Measurements from ENCODE around the gene ARL4C. TPM values are rescaled to one million over a fixed set of nuclear protein-coding genes. Genes with fewer than 3 reads are reported as not detected.

Gene ARL4C
- total and polyA plus RNA-seq, 2 experiments from 2014 or later: 7.0 to 10.0 TPM

DNA sequence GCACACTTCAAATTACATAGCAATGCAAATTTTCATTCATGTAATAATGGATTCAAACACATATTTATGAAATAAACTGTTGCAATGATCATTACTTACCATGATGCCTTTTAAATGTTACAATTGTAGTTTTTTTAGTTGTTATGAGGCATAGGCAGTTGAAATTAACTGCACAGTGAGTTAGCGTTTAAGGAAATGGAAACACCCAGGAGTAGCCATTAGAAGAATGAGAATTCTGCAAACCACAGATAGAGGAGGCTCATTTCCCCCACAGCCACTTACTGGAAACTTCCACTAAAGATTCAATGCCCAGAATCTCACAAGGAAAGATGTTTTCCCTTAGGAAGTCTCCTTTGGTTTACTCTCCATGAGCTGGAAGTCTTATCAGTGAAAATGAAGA lies 8.4 kb downstream of the ARL4C start:
- Histone ChIP-seq H3K4me3 (no peak overlapping the region), H3K9me3 (ENCODE audit: low read depth) (no peaks in the 10 kb centered on the region), H3K4me1 (ENCODE audit: low read depth) (peaks cover 8% of the 10 kb centered on the region), H3K27ac (no peak overlapping the region), H3K36me3 (no peaks in the 10 kb centered on the region), H3K27me3 (no peaks in the 10 kb centered on the region)
- TF ChIP-seq, protein P1, sequence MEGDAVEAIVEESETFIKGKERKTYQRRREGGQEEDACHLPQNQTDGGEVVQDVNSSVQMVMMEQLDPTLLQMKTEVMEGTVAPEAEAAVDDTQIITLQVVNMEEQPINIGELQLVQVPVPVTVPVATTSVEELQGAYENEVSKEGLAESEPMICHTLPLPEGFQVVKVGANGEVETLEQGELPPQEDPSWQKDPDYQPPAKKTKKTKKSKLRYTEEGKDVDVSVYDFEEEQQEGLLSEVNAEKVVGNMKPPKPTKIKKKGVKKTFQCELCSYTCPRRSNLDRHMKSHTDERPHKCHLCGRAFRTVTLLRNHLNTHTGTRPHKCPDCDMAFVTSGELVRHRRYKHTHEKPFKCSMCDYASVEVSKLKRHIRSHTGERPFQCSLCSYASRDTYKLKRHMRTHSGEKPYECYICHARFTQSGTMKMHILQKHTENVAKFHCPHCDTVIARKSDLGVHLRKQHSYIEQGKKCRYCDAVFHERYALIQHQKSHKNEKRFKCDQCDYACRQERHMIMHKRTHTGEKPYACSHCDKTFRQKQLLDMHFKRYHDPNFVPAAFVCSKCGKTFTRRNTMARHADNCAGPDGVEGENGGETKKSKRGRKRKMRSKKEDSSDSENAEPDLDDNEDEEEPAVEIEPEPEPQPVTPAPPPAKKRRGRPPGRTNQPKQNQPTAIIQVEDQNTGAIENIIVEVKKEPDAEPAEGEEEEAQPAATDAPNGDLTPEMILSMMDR (IDR thresholded peaks at IDR 0.05; ENCODE audit: low read depth, low read length): no peak
- DNase-seq (ENCODE audit: low read depth in 1 of 2, low spot score in 1 of 2): peak in 1 of 2 donors; percentile 21

- Histone ChIP-seq H3K27ac (no peak overlapping the region), H3K4me3 (no peak overlapping the region), H3K9me3 (ENCODE audit: low read depth) (no peaks in the 10 kb centered on the region), H3K27me3 (no peaks in the 10 kb centered on the region), H3K36me3 (no peaks in the 10 kb centered on the region), H3K4me1 (ENCODE audit: low read depth) (no peaks in the 10 kb centered on the region)
- TF ChIP-seq, protein P1 (IDR thresholded peaks at IDR 0.05; ENCODE audit: low read depth, low read length): no peak
- DNase-seq (ENCODE audit: low read depth in 1 of 2, low spot score in 1 of 2): no peak
Measured at GRCh38 chr2:234487356-234487755, 9.5 kb downstream of the ARL4C start.

DNA sequence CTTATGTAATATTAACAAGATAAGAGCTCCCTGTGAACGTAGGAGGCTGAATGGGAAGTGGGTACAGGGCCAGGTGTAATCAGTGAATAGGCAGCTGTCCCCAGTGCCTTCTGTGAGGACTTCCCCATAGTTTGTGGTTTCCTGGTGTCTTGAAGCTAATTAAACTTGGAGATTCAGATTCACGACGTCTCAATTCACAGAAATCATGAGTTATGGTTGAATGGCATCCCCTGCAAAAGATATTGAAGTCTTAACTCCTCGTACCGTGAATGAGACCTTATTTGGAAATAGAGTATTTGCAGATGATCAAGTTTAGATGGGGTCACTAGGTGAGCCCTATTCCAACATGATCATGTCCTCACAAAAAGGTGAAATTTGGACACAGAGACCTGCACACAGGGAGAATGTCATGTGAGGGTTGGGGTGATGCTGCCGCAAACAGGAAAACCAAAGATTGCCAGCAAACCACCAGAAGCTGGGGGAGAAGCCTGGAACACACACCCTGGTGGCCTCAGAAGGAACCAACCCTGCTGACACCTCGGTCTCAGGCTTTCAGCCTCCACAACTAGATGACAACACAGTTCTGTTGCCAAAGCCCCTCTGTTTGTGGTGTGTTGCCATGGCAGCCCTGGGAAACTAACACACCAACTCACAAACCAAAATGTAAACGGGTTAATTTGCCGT lies 13.2 kb downstream of the ARL4C start:
- no peaks in the 10 kb centered on the region for H3K36me3 ChIP-seq
- H3K4me1 ChIP-seq (ENCODE audit: low read depth): no peaks in the 10 kb centered on the region
- H3K27ac ChIP-seq: no peak overlapping the region
- H3K27me3 ChIP-seq: no peaks in the 10 kb centered on the region
- H3K9me3 ChIP-seq (ENCODE audit: low read depth): no peaks in the 10 kb centered on the region
- TF ChIP-seq, protein P1 (IDR thresholded peaks at IDR 0.05; ENCODE audit: low read depth, low read length): peak; percentile 4
- peak in 1 of 2 donors; percentile 20 for DNase-seq (ENCODE audit: low read depth in 1 of 2, low spot score in 1 of 2)
- no peak overlapping the region for H3K4me3 ChIP-seq

GRCh38 chr2:234481301-234481700 lies 15.6 kb downstream of the ARL4C start:
- TF ChIP-seq, protein P1 (IDR thresholded peaks at IDR 0.05; ENCODE audit: low read depth, low read length): no peak
- H3K36me3 ChIP-seq: no peaks in the 10 kb centered on the region
- no peak overlapping the region for H3K27ac ChIP-seq

GRCh38 chr2:234480337-234480736 lies 16.5 kb downstream of the ARL4C start:
- no peak for DNase-seq (ENCODE audit: low read depth in 1 of 2, low spot score in 1 of 2)
- no peaks in the 10 kb centered on the region for H3K36me3 ChIP-seq
- TF ChIP-seq, protein P1 (IDR thresholded peaks at IDR 0.05; ENCODE audit: low read depth, low read length): no peak

More at GRCh38 chr2:234481301-234481700, 15.6 kb downstream of the ARL4C start:
- no peaks in the 10 kb centered on the region for H3K9me3 ChIP-seq (ENCODE audit: low read depth)
- no peaks in the 10 kb centered on the region for H3K27me3 ChIP-seq
- DNase-seq (ENCODE audit: low read depth in 1 of 2, low spot score in 1 of 2): no peak
- H3K4me3 ChIP-seq: no peak overlapping the region
- no peaks in the 10 kb centered on the region for H3K4me1 ChIP-seq (ENCODE audit: low read depth)

More at GRCh38 chr2:234480337-234480736, 16.5 kb downstream of the ARL4C start:
- Histone ChIP-seq H3K4me3 (no peak overlapping the region), H3K27ac (no peak overlapping the region), H3K4me1 (ENCODE audit: low read depth) (no peaks in the 10 kb centered on the region), H3K27me3 (no peaks in the 10 kb centered on the region), H3K9me3 (ENCODE audit: low read depth) (no peaks in the 10 kb centered on the region)
